COLO829 (cell line): ENCODE results near the gene GALR2.

Source experiments
- DNase-seq: peaks from one replicate; pipeline ENCODE4 v3.0.0; 2012; ENCODE audit warnings: low spot score

The GALR2 gene

DNA sequence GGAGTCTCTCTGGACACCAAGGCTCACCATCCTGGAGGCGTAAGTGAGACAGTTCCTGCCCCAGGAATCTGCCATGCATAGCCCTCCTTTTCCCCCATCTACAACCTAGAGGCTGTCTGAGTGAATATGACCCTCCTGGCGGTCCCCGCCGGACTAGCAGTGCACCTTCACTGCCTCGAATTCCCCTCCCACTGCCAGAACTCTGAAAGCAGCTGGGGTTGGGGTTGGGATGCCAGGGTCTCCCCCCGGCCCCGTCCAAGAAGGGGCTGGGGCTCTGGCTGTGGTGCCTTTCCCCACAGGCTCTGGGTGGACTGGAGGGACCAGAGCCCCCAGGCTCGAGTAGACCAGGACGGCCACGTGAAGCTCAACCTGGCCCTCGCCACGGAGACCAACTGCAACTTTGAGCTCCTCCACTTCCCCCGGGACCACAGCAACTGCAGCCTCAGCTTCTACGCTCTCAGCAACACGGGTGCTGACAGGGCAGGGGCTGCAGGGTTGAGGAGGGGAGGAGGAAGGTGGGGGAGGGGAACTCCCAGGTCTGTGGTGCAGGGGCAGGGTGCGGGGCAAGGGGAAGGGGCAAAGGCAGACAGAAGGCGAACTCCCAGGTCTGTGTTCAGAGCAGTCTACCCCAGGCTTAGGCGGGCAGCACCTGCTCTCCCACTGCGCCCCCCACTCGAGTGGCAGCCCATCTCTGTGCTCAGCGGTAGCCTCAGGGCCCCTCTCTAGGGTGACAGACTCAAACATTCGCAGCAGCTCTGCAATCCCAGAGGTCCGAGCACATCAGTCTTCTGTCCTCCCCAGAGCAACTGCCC lies 5.6 kb downstream of the GALR2 start:
- DNase-seq, result no peak

DNA sequence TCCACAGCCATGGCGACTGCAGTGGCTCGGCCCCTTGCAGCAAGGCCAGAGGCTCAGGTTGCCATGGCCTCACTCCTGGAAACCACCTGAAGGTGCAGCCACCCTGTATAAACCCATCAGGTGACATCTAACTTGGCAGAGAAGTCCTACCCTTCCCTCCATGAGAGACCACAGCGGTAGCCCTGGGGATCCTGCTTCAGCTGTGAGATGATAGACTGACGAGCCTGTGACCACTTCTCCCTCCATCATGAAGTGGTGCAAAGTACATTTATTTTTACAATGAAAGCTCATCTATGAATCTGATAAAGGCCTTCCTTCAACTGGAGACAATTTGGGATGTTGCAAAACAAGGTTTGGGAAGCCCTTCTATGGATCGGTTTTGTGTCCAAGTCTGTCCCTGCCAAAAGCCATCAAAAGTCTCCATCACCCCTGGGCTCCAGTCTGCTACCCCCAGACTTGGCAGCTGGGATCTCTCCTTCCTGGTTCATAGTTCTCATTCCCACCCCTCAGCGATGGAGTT lies 6.2 kb downstream of the GALR2 start:
- DNase-seq, result no peak

DNA sequence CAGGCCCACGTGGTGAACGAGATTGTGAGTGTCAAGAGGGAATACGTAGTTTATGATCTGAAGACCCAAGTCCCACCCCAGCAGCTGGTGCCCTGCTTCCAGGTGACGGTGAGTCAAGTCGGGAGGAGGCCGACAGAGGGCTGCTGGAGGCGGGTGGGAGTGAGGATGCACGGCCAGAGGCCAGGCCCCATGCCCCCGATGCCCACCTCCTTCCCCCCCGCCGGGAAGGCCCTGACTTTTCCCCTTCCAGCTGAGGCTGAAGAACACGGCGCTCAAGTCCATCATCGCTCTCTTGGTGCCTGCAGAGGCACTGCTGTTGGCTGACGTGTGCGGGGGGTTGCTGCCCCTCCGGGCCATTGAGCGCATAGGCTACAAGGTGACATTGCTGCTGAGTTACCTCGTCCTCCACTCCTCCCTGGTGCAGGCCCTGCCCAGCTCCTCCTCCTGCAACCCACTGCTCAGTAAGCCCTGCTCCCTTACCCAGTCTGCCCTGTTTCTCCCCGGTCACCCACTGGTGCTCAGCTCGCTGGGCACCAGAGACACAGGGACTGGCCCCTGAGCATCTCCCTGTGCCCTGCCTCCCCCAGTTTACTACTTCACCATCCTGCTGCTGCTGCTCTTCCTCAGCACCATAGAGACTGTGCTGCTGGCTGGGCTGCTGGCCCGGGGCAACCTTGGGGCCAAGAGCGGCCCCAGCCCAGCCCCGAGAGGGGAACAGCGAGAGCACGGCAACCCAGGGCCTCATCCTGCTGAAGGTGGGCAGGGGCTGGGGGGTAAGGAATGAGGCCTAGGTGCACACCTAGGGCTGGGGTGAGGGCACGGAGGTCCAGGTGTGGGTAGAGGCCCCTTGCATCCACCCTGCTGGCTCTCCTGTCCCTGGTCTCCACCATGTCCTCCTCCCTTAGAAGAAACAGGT lies 7.0 kb downstream of the GALR2 start:
- DNase-seq, result no peak

DNA sequence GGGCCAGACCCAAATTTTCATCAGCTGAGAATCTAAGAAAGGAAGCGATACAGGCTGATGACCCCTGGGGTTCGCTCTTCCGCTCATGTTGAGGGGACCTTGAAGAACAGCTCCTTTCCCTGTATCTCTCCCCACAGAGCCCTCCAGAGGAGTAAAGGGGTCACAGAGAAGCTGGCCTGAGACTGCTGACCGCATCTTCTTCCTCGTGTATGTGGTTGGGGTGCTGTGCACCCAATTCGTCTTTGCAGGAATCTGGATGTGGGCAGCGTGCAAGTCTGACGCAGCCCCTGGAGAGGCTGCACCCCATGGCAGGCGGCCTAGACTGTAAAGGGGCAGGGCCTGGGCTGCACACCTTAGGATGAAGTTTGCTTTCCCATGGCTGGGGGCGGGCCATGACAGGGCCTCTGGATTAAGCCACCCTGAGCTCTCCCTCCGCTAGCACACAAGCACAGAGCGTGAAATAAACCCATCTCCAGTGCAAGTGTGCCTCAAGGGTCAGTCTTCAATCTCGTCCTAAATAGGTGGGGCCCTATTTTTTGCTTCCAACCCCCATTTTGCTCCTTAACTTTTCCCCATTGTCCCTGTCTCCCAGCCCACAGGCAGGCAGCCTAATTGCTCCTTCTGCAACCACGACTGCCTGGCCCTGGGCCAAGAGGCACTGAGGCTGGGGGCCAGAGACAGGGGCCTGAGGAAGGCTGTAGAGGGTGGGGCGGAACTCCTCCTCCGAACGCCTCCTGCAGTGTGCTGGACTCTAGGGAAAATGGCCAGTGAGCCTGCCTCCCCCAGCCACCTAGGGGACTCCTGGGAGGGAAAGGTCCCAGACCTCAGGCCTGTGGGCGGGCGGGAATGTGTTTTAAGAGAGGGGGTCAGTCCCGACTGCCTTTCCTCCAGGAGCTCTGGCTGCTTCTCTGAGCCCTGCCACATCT lies 8.0 kb downstream of the GALR2 start:
- no peak for DNase-seq

DNA sequence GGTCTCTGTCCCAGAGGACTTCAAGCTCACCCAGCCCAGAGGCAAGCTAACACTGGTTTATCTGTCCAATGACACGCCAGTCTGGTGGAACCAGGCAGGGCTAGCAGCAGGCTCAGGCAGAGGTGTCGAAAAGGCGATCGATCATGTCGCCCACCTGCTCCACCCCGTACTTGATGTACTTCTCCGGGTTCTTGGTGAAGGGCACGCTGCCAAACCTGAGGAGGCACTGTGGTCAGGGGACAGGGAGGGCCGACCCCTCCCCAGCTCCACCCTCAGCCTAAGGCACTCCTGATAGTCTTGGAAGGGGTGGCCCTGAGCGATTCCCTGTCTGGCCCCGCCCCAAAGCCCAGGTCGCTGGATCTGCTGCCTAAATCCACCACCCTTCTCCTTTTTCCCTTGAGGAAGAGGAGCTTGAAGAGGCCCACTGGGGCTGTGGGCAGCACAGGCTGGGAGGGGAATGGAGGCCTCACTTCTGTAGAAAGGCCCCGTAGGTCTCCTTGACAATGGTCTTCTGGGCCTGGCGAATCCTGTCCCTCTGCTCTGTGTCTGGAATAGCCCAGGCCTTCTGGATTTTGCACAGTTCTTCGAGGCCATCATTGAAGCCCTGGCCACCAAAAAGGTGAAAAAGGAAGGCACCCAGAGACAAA lies 9.1 kb downstream of the GALR2 start:
- no peak for DNase-seq

DNA sequence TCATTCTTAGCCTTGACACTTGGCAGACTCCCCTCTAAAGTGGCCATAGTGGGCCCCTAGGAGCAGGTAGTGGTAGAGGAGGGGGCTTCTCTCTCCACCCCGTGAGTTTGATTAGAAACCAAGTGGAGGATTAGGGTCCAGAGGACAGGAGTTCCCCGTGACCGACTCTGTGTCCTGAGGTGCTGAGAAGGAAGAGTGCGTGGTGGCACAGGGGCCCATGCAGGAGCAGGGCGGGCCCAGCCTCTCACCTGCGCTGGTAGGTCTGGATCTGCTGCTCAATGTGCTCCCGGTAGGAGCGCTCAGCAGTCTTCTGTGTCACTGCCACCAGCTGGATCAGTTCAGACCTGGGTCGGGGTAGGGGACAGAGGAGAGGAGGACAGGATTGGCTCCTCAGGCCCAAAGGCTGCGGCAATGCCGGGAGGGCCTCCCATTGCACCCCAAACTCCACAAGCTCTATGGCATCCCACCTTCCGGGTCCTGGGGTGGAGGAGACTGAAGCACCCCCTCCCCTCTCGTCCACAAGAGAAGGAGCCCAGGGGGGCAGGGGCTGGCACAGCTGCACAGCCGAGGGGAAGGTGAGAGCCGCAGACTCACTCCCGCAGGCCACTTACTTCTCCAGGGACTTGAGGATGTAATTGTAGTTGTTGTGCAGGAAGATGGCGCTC lies 10.6 kb downstream of the GALR2 start:
- no peak for DNase-seq

DNA sequence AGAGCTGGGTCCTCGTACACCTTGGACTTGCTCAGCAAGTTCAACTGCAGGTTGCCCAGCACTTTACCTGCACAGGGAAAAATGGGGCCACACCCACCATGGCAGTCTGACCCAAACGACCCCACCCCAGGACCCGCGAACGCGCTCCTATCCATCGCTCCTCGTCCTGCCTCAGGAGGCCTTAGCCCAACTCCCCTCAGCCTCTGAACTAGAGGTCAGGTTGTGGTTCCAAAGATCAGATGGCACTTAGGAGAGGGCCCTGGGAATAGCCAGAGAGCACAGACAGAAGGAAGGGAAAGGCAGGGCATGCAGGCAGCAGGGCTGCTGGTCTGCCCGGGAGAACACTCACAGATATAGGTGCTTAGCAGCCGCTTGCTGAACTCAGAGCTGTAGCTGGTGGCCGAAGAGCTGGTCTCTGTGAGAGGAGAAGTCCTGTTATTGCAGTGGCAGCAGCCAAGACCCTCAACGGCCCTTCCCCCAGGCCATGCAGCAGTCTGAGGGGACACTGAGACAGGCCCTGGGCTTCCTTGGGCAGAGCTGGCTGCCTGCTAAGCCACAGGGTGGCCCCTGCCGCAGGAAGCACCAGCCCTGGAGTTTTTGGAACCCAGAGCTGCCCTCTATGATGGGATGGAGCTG lies 11.3 kb downstream of the GALR2 start:
- DNase-seq, result no peak

DNA sequence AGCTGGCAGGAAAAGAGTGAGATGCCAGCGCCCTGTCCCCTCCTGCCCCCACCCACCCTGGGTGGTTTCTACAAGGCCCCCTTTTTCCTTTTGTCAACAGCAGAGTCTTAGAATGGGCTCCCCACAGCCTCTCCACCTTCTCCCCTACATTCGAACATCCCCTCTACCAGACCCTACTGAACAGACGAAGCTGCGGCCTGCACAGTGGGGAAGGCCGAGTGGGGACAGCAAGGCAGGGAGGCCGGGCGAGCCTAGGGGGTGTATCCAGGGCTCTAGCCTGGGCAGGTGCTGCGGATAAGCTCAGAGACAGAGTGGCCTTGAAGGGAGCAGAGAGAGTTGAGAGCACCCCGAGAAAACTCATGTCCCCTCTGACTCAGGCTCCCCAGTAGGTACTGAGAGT lies 11.8 kb downstream of the GALR2 start:
- DNase-seq, result no peak

DNA sequence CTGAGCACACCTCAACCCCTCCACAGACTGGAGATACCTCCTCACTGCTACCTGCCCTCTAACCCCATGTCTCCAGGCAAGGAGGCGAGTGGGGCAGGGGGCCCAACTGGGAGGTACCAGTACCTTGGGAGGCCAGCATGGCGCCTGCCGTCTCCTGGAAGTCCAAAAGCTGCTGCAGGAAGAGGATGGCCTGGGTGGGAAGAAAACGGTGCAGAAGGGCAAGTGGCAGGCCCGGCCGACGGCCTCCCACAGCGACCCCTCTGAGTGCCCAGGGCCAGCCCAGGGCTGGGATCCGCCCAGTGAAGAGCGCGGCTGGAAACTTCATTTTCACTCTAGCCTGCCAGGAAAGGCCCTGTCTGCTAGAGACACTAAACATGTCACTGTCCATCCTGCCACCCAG lies 12.9 kb downstream of the GALR2 start:
- DNase-seq, result no peak

DNA sequence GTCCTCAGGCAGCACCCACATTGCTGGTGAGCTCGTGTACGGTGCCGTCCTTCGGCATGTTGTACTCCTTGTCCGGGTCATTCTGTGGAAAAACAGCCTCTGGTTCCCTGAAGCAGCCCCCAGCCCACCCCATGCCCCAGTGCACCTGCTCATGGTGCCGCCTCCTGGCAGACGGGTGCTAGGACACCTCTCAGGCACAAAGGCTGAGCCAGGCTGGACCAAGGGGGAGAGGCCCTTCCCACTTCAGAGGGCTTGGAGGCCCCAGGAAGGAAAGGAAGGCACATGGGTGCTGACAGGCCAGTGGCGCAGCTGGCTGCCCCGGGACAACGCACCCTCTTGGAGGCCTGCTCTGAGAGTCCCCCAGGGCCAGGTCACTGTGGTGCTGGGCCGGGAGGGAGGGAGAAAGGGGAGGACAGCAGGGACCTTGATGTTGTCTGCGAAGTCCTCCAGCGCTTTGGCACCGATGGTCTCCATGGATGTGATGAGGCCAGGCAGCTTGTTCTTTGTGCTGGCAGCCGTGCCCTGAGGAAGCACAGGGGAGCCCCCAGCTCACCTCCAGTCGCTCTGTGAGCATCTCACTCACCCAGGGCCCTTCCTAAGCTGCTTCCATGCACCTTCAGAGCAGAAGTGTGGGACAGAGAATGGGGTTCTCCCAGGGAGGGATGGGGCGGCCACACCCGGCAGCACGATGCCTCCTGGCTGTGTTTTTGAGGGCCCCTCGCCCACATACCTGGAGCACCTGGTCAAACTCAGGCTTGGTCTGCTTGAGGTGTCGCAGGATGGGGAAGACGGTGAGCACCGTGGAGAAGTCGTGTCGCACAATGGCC lies 13.7 kb downstream of the GALR2 start:
- DNase-seq, result no peak

DNA sequence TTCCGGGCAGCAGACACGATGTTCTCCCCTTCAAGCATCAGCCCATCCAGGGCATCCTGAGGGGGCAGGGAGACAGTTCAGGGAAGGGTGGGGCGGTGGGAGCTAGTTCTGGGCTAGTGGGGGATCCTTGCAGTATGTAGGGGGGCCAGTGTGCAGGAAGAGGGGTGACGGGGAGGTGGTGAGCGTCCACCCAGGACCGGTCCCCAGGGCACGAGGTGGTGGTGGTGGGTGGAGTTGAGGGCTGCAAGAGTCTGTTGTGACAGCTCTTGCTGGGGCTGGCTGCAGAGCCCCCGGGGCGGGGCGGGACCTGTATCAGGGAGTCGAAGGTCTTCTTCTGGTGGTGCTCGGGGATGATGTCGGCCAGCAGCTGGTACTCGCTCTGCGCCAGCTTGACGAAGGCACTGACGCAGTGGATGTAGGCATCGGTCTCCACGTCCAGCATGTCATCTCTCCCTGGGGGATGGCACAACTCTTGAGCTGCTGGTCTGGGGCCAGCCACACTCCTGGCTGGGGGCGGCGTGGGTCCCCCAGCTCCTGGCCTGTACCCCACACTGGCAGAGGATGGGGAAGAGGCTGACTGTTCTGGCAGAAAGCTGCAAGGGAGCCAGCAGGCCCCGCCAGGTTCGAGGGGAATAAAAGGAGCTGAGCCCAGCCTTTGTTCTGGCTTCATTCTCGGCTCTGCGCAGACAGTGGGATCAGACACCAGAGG lies 14.4 kb downstream of the GALR2 start:
- DNase-seq, result no peak

DNA sequence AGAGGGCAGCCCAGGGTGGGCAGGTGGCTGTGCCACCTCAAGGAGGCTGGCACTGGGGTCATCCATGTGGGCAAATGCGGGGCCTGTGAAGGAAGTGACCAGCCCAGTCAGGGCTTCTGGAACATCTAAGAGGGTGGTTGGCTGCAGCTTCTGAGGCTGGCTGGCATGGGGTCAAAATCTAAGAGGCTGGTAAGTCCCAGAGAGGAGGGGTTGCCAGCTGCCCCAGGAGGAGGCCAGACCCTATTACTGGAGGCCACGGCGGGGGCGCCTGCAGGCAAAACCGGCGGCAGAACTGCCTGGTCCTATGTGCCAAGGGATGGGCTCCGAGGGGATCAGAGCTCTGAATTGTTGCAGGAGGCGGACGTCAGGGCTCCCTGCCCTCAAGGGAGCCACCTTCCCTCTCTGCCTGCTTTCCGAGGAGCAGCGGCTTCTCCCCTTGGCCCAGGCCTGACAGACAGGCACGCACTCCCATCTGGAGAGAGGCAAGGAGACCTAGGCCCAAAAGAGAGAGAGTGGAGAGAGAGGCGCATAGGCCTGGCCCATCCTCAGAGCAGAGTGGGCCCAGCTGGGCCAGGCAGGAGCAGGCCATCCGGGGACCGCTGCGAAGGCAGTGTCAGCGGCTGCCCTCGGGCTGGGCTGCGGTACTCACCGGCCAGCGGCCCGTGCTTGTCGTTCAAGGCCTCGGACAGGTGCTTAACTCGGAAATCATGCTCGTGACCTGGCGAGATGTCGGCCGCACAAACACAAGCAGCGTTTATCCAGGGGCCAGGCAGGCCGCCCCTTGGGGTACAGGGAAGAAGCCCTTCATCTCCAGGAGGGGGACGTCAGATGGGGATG lies 15.3 kb downstream of the GALR2 start:
- no peak for DNase-seq

DNA sequence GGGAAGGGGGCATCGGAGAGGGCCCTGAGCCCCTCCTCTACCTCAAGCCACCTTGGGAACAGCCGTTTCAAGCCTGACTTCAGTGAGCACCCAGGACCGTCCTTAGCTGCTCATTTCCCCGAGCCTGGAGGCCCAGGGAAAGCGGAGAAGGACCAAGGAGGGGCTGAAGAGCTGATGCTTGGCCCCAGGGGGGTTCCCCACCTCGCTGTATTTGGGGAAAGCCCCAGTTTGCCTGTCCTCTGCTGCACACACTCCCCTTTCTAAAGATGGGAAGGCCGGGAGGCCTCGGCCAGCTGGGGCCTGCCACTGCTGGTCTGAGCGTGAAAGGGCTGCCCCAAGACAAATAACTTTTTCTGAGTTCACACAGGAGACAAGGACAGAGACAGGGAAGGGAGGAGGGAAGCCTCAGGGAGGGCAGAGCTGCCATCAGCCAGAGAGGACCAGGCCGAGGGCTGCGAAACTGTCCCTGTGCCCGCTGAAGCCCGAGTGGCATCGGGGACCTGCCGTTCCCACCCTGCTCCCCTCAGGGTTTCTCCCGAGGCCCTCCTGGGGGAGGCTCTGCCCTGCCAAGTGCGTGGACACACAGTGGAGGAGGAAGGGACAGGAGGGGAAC lies 16.0 kb downstream of the GALR2 start:
- DNase-seq, result no peak

DNA sequence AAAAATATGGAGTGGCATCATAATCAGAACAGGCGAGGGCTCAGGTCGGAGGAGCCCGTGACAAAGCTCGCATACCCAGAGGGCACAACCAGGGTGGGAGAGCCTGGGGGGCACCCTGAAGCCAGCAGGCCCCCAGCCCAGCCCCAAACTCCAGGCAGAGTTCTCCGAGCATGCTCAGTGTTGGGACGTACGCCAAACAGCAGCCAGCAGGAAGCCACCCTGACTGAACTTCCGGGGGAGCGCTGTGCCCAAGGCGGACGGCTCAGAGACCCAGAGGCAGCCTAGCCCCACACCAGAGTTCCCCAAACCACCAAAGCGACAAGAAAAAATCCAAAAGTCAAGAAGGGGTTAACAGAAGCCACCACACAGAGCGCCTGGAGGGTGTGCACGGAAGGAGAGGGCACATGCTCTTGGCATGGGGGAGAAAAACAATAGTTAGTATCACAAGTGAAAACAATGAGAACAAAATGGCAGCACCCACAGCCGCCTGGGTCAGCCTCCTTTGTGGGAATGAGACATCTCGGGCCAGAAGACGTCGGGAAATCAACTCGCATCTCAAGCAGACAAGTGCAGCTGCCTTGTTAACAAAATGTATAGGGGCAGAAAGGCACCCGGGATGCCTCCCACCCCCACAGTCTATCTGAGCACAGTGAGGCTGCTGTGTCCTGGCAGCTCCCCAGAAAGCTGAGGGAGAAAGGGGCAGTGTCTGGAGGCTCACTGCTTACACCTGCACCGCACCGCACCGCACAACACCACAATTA lies 17.1 kb downstream of the GALR2 start:
- DNase-seq, result no peak

DNA sequence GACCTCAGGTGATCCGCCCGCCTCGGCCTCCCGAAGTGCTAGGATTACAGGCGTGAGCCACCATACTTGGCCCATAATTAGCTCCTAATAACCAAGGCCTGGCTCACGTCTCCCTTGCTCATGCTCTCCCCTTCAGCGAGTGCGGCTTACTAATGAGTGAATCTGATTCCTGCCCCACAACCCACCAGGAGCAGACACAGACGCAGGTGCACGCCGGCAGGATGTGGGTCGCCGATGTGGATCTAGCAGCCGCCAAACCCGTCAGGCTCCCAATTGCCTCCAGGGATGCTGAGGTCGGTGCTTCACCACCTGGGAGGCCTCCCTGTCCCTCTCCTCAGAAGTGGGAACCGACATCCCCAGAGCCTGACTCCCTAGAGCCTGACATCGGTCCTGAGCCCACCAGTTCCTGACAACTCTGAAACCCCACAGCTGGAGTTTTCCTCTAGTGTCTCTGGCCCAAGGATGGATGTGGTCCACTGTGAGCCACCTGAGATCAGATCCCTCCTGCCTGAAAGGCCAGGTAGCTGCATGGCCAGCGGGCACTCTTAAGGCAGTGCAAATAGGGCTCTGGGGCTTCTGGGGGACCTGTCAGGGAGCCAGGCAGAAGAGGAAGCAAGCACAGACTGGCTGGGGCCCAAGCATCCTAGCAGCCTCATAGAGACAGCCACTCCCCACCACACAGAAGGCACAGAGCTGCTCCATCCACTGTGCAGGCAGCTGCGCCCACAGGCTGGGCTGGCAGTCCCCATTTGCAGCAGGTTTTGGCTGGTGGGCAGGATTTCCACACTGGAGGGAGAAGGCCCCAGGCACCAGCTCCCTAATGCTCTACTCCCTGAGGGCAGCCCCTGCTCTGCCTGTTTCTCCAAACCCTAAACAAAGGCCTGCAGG lies 18.2 kb downstream of the GALR2 start:
- no peak for DNase-seq

DNA sequence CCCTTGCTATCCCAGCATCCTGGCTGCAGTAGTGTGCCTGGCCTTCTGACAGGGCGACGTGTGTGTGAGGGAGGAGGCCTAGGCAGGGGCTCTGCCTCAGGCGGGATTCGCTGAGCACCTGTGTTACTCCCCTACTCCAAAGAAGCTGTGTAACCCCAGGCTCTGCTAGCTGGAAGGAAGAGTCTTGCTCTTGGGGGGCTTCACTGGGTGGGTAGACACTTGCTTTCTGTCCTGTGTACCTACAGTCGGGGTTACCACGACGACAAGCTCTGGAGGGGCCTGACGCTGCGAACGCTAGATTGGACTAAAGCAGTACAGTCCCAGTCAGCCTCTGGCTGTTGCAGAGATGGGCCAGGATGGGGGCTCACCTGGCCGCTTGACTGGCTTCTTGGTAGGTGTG lies 19.5 kb downstream of the GALR2 start:
- DNase-seq, result no peak
